HepG2 (cell line): ENCODE data around the gene DOCK2. TPM values are rescaled to one million over a fixed set of nuclear protein-coding genes. Genes with fewer than 3 reads are reported as not detected.

Source experiments
- ATAC-seq: fragments of 200-7000 bp; cut with Tn5 transposase; 3 replicates; pipeline ENCODE4 v1.9.1; 2020; ENCODE audit warnings: mild to moderate bottlenecking, moderate library complexity
- BruUV-seq: library from RNA; stranded (reverse); fragments of 400-500 nt; replicated peaks from 2 replicates; lab custom pipeline; 2021; lab: Mats Ljungman, UMichigan
- CTCF ChIA-PET: fragments of 300-600 bp; formaldehyde crosslinking; extraction: SDS; loops from one replicate; lab custom pipeline; 2021; ENCODE audit warnings: low total read pairs, inconsistent platforms, low intra/inter-chr PET ratio; lab: Yijun Ruan, JAX
- POLR2A ChIA-PET: fragments of 350-600 bp; sonication (Branson Sonifier 250); formaldehyde crosslinking; loops from one replicate; lab custom pipeline; 2020; ENCODE audit warnings: antibody characterized with exemption, inconsistent platforms; lab: Yijun Ruan, JAX
- DNase-seq: peaks from one replicate; pipeline ENCODE4 v3.0.0-alpha.2; 2015; ENCODE audit warnings: low spot score
- FAIRE-seq: peaks from 3 replicates; lab custom pipeline; 2011; peaks lifted over from hg19 to GRCh38; lab: Jason Lieb, UNC
- H2AFZ ChIP-seq: one replicate; pipeline ENCODE4 v1.6.1; 2011; ENCODE audit warnings: low read length, inconsistent platforms
- H3K27ac ChIP-seq: fragments of 300-600 bp; 3 replicates; pipeline ENCODE4 v1.8.0; 2011; ENCODE audit warnings: mixed run types, mild to moderate bottlenecking, mixed read lengths, low read length, inconsistent platforms; ENCODE audit not compliant: insufficient read depth; ENCODE audit errors: extremely low read length
- H3K27me3 ChIP-seq, 2 experiments: fragments of 200-600 bp in 1 of 2; 2 replicates in 1 of 2; 3 replicates in 1 of 2; pipeline versions ENCODE4 v1.6.0 to v1.8.0; 2011; ENCODE audit warnings: low read length in 2 of 2, mild to moderate bottlenecking in 2 of 2, moderate library complexity in 2 of 2, inconsistent platforms in 1 of 2; ENCODE audit not compliant: insufficient read depth in 2 of 2, control insufficient read depth in 1 of 2
- H3K36me3 ChIP-seq, 2 experiments: fragments of 200-600 bp in 1 of 2; replicated peaks in 1 of 2; 2 replicates in 1 of 2; 3 replicates in 1 of 2; pipeline versions ENCODE4 v1.5.1 to v1.8.0; 2011; ENCODE audit warnings: low read length in 2 of 2, inconsistent platforms in 1 of 2; ENCODE audit not compliant: insufficient read depth in 2 of 2, control insufficient read depth in 1 of 2
- H3K4me1 ChIP-seq: 2 replicates; pipeline ENCODE4 v1.5.1; 2012; ENCODE audit warnings: low read length, inconsistent platforms; ENCODE audit not compliant: insufficient read depth
- H3K4me2 ChIP-seq: 2 replicates; pipeline ENCODE4 v1.6.0; 2011; ENCODE audit warnings: low read depth, low read length, inconsistent platforms
- H3K4me3 ChIP-seq, 3 experiments: fragments of 200-600 bp in 1 of 3; sonication (generic), shearing (Covaris generic) in 1 of 3; replicated peaks in 1 of 3; 2 replicates each; pipeline ENCODE4 v1.5.1; 2011 to 2016; ENCODE audit warnings: low read length in 3 of 3, inconsistent platforms in 2 of 3, low read depth in 2 of 3, mild to moderate bottlenecking in 2 of 3, control low read depth in 1 of 3, mixed read lengths in 1 of 3; ENCODE audit not compliant: insufficient read depth in 1 of 3
- H3K79me2 ChIP-seq: one replicate; pipeline ENCODE4 v1.6.1; 2011; ENCODE audit warnings: low read length, inconsistent platforms; ENCODE audit not compliant: insufficient read depth
- H3K9ac ChIP-seq: 2 replicates; pipeline ENCODE4 v1.6.0; 2011; ENCODE audit warnings: mild to moderate bottlenecking, low read depth, low read length, inconsistent platforms; ENCODE audit not compliant: insufficient read depth
- H3K9me3 ChIP-seq: 2 replicates; pipeline ENCODE4 v1.5.1; 2012; ENCODE audit warnings: mild to moderate bottlenecking, low read length
- H4K20me1 ChIP-seq: 2 replicates; pipeline ENCODE4 v1.6.0; 2011; ENCODE audit warnings: inconsistent platforms, mild to moderate bottlenecking, low read length, moderate library complexity; ENCODE audit not compliant: insufficient read depth
- ATF7 ChIP-seq, 2 experiments: fragments of 450-650 bp in 1 of 2; sonication (generic) in 1 of 2; formaldehyde crosslinking in 1 of 2; IDR thresholded peaks; 2 replicates each; pipeline versions ENCODE4 v1.4.0 to v1.6.1; 2016 to 2020; ENCODE audit warnings: antibody characterized with exemption in 1 of 2, mild to moderate bottlenecking in 1 of 2, missing genetic modification reagents in 1 of 2
- BHLHE40 ChIP-seq: IDR thresholded peaks from 2 replicates; pipeline ENCODE4 v1.6.1; 2011; ENCODE audit warnings: low read length, improper control_type of control experiment
- CEBPB ChIP-seq: IDR thresholded peaks from 2 replicates; pipeline ENCODE4 v1.6.1; 2011; ENCODE audit warnings: low read depth, low read length, improper control_type of control experiment, borderline replicate concordance
- CENPT ChIP-seq: sonication (generic); formaldehyde crosslinking; IDR thresholded peaks from 2 replicates; pipeline ENCODE4 v1.8.0; 2022; ENCODE audit warnings: low read depth, mild to moderate bottlenecking, moderate library complexity, missing genetic modification reagents
- GATA4 ChIP-seq: sonication (generic); IDR thresholded peaks from 2 replicates; pipeline ENCODE4 v1.6.1; 2016; ENCODE audit warnings: antibody characterized with exemption, low read depth, borderline replicate concordance
- GTF3A ChIP-seq: sonication (generic); formaldehyde crosslinking; conservative IDR thresholded peaks from 2 replicates; pipeline ENCODE4 v1.4.0; 2020; ENCODE audit warnings: mild to moderate bottlenecking, missing genetic modification reagents
- NFE2L2 ChIP-seq: fragments of 150-350 bp; IDR thresholded peaks from 2 replicates; pipeline ENCODE4 v1.6.1; 2014; ENCODE audit warnings: low read length
- PHF21A ChIP-seq: sonication (generic); formaldehyde crosslinking; IDR thresholded peaks from 2 replicates; pipeline ENCODE4 v1.5.0; 2020; ENCODE audit warnings: mild to moderate bottlenecking, missing genetic modification reagents
- RBM22 ChIP-seq: fragments of 200-400 bp; formaldehyde crosslinking; optimal IDR thresholded peaks from 2 replicates; pipeline ENCODE3; 2017; ENCODE audit warnings: mild to moderate bottlenecking, low read length, moderate library complexity
- REPIN1 ChIP-seq: sonication (generic); formaldehyde crosslinking; IDR thresholded peaks from 2 replicates; pipeline ENCODE4 v1.8.0; 2022; ENCODE audit warnings: missing genetic modification reagents, low read depth, mild to moderate bottlenecking, borderline replicate concordance
- ZNF616 ChIP-seq: sonication (generic); formaldehyde crosslinking; IDR thresholded peaks from 2 replicates; pipeline ENCODE4 v1.5.0; 2020; ENCODE audit warnings: low read depth, mild to moderate bottlenecking, missing genetic modification reagents
- WGBS: methylation state at CpG from one replicate; pipeline ENCODE4 v1.1.6; 2017; ENCODE audit warnings: low lambda C conversion rate; 5-methylcytosine and 5-hydroxymethylcytosine counted together
- in situ Hi-C: cut with HindIII; loops from 2 replicates; pipeline ENCODE4 v1.10.0; 2017; ENCODE audit warnings: low pct_unique_long_range_greater_than_20kb; ENCODE audit not compliant: extremely low pct_ligation_motif_present
- intact Hi-C: fragments of 100-400 bp; cut with micrococcal nuclease; formaldehyde crosslinking; loops from one replicate; pipeline ENCODE4 v1.10.0; 2022; ENCODE audit not compliant: unreplicated experiment
- polyA plus RNA-seq, 8 experiments: library from polyadenylated mRNA; depleted of rRNA in 3 of 8; stranded (reverse) in 7 of 8; unstranded in 1 of 8; fragments of >200 nt; fragmentation: Illumina TruSeq in 4 of 8; extraction: Trizol in 4 of 8; gene quantifications; 2 replicates each; pipeline versions ENCODE4 v1.2.1 to v1.2.3, GENCODE V29; 2011 to 2016; ENCODE audit warnings: low read depth in 4 of 8, missing spikeins in 1 of 8, mixed read lengths in 1 of 8; ENCODE audit not compliant: insufficient read depth in 1 of 8
- total RNA-seq, 5 experiments: library from RNA; depleted of rRNA; stranded (reverse); fragments of >200 nt; fragmentation: Illumina TruSeq; extraction: Trizol; gene quantifications; 2 replicates each; pipeline ENCODE4 v1.2.3, GENCODE V29; 2016; ENCODE audit warnings: low read depth in 1 of 5
- TF ChIP-seq, protein P1 (sequence below): sonication (generic); formaldehyde crosslinking; IDR thresholded peaks from 2 replicates; pipeline ENCODE4 v1.5.0; 2020; ENCODE audit warnings: mild to moderate bottlenecking, missing genetic modification reagents, borderline replicate concordance
- TF ChIP-seq, protein P2 (sequence below): sonication (generic); formaldehyde crosslinking; IDR thresholded peaks from 2 replicates; pipeline ENCODE4 v1.4.0; 2020; ENCODE audit warnings: mild to moderate bottlenecking, missing genetic modification reagents
- TF ChIP-seq, protein P3 (sequence below): sonication (generic); formaldehyde crosslinking; IDR thresholded peaks from 2 replicates; pipeline ENCODE4 v1.4.0; 2020; ENCODE audit warnings: missing genetic modification reagents; ENCODE audit errors: not compliant biosample characterization
- TF ChIP-seq, protein P4 (sequence below): IDR thresholded peaks from 2 replicates; pipeline ENCODE4 v1.6.1; 2012; ENCODE audit warnings: inconsistent platforms

DOCK2 gene
- total and polyA plus RNA-seq, 2 of the 13 experiments (the other 11 are each of a cell fraction or from before 2014, with no cell fraction given), result not detected

DNA sequence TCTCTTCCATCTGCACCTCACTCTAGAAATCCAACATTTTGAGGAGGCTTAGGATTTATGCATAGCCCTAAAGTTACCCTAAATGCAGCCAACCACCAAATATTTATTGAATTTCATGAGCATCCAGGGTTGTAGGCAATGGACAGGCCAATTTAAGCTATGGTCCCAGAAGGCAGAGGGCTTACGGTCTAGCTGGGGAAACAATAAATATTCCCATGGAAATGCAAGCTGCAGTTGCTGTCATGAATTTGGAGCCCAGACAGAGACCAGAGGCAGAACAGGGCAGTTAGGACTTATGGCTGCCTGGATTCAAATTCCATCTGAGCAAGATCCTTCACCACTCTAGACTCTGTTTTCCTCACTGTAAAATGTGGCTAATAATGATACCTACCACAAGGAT lies 352.3 kb downstream of the DOCK2 start (continued):
- TF ChIP-seq, protein P1, sequence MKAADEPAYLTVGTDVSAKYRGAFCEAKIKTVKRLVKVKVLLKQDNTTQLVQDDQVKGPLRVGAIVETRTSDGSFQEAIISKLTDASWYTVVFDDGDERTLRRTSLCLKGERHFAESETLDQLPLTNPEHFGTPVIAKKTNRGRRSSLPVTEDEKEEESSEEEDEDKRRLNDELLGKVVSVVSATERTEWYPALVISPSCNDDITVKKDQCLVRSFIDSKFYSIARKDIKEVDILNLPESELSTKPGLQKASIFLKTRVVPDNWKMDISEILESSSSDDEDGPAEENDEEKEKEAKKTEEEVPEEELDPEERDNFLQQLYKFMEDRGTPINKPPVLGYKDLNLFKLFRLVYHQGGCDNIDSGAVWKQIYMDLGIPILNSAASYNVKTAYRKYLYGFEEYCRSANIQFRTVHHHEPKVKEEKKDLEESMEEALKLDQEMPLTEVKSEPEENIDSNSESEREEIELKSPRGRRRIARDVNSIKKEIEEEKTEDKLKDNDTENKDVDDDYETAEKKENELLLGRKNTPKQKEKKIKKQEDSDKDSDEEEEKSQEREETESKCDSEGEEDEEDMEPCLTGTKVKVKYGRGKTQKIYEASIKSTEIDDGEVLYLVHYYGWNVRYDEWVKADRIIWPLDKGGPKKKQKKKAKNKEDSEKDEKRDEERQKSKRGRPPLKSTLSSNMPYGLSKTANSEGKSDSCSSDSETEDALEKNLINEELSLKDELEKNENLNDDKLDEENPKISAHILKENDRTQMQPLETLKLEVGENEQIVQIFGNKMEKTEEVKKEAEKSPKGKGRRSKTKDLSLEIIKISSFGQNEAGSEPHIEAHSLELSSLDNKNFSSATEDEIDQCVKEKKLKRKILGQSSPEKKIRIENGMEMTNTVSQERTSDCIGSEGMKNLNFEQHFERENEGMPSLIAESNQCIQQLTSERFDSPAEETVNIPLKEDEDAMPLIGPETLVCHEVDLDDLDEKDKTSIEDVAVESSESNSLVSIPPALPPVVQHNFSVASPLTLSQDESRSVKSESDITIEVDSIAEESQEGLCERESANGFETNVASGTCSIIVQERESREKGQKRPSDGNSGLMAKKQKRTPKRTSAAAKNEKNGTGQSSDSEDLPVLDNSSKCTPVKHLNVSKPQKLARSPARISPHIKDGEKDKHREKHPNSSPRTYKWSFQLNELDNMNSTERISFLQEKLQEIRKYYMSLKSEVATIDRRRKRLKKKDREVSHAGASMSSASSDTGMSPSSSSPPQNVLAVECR (CRISPR knock-in tag), result no peak

DNA sequence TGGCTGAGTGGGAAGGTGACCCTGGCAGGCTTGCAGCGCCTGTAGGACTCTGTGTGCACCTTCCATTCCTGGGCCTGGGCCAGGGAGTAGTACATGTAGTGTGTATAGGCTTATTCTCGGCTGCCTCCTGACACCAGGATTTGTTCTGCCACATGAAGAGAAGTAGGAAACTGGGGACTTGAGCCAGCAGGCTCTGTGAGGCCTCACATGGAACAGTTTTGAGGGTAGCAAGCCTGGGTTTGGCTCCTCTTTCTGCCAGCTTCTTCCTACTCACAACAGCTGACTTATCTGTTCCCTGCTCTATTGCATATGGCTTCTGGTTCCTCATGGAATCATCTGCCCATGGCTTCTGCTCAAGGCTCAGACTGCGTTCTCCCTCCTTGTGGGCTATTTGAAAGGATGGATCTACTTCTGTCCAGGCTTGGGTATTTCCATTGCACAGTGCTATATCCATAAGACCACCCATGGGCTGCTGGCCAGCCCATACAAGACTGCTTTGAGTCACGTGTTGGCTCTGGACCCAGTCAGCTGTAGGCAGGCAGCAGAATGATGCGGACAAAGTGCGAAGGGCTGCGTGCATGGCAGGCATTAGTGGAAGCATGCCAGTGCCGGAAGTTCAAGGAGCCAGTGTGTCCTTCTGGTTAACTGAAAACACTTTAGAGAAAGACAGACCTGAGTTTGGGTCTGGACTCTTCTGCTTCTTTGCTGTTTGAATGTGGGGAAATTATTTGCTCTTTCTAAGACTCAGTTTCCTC lies 354.2 kb downstream of the DOCK2 start:
- Histone ChIP-seq H3K4me3 (no peak overlapping the region), H3K27ac (no peak overlapping the region), H3K27me3 (peaks cover 0 to 3% of the 10 kb centered on the region in 2 experiments; a peak in 1 of 5 replicates), H2AFZ (no peak overlapping the region), H3K36me3 (no peaks in the 10 kb centered on the region), H3K9me3 (no peaks in the 10 kb centered on the region), H3K4me1 (no peaks in the 10 kb centered on the region), H4K20me1 (no peaks in the 10 kb centered on the region), H3K9ac (no peak overlapping the region), H3K4me2 (no peak overlapping the region), H3K79me2 (no peaks in the 10 kb centered on the region)
- ChIA-PET POLR2A (no interaction called here), CTCF (no interaction called here)
- WGBS, result 48% methylated on average over 6 of the region's 8 CpGs
- FAIRE-seq (no peak), DNase-seq (no peak), ATAC-seq (no peak)
- in situ Hi-C loops (no loop called here), intact Hi-C loops (no loop called here)
- no TSS peak for BruUV-seq
- TF ChIP-seq BHLHE40, result no peak
- no peak for TF ChIP-seq REPIN1 (CRISPR knock-in tag)
- TF ChIP-seq RBM22, result no peak
- TF ChIP-seq CEBPB, result no peak
- TF ChIP-seq, protein P2, sequence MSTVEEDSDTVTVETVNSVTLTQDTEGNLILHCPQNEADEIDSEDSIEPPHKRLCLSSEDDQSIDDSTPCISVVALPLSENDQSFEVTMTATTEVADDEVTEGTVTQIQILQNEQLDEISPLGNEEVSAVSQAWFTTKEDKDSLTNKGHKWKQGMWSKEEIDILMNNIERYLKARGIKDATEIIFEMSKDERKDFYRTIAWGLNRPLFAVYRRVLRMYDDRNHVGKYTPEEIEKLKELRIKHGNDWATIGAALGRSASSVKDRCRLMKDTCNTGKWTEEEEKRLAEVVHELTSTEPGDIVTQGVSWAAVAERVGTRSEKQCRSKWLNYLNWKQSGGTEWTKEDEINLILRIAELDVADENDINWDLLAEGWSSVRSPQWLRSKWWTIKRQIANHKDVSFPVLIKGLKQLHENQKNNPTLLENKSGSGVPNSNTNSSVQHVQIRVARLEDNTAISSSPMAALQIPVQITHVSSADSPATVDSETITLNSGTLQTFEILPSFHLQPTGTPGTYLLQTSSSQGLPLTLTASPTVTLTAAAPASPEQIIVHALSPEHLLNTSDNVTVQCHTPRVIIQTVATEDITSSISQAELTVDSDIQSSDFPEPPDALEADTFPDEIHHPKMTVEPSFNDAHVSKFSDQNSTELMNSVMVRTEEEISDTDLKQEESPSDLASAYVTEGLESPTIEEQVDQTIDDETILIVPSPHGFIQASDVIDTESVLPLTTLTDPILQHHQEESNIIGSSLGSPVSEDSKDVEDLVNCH (CRISPR knock-in tag), result no peak
- TF ChIP-seq GATA4, result no peak
- TF ChIP-seq, protein P3, sequence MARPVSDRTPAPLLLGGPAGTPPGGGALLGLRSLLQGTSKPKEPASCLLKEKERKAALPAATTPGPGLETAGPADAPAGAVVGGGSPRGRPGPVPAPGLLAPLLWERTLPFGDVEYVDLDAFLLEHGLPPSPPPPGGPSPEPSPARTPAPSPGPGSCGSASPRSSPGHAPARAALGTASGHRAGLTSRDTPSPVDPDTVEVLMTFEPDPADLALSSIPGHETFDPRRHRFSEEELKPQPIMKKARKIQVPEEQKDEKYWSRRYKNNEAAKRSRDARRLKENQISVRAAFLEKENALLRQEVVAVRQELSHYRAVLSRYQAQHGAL (CRISPR knock-in tag), result no peak
- no peak for TF ChIP-seq NFE2L2
- TF ChIP-seq CENPT (CRISPR knock-in tag), result no peak
- TF ChIP-seq, protein P4, sequence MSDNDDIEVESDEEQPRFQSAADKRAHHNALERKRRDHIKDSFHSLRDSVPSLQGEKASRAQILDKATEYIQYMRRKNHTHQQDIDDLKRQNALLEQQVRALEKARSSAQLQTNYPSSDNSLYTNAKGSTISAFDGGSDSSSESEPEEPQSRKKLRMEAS, result no peak
- TF ChIP-seq GTF3A, result no peak
- TF ChIP-seq PHF21A (CRISPR knock-in tag), result no peak
- no peak for TF ChIP-seq ZNF616
- TF ChIP-seq ATF7 (IDR thresholded peaks at IDR 0.05), result no peak
- TF ChIP-seq ATF7 (CRISPR knock-in tag; IDR thresholded peaks at IDR 0.05), result no peak
